NCI-H345 treated with DMSO at 0.1 percent for 48 hours (cell line): Measurements from ENCODE around the gene HIVEP3.

ENCODE experiments used
- DNase-seq: peaks from one replicate; lab custom pipeline; 2025; ENCODE audit not compliant: unreplicated experiment; lab: John Stamatoyannopoulos, UW

Gene HIVEP3

DNA sequence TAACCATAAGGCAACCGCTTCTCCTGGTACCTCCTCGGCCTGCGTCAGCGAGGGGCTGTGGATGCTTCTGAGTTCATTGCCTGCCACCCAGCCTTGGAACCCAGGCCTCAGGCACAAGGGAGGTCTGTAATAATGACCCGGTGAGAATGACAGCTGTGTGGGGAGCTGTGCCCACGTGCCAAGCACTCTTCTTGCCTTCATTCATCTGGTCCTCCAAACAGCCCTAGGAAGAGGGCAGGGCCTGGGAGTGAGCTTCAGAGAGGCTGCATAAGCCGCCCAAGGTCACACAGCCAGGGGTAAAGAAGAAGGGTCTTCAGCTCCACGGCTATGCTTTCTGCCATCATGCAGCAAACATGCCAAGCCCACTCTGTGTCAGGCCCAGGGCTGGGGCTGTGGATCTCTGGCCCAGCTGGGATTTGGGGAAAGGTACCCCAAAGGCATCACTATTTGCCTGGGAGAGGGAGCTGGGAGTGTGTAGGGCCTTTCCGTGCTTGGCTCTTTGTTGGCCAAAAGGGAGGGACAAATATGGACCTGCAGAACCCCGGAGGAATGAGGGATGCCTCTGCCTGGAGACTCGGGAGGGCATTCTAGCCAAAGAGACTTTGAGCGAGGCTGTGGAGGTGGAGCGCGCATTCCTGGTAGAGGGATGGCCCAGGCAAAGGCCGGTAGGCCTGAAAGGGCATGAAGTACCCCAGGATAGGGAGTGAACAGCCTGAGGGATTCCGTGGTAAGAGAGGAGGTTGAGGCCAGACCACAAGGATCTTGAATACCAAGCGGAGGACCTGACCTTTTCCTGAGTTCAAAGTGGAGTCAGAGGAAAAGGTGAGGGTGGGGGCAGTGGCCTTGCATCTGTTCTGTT, 424.1 kb downstream of the HIVEP3 start:
- DNase-seq, result no peak

DNA sequence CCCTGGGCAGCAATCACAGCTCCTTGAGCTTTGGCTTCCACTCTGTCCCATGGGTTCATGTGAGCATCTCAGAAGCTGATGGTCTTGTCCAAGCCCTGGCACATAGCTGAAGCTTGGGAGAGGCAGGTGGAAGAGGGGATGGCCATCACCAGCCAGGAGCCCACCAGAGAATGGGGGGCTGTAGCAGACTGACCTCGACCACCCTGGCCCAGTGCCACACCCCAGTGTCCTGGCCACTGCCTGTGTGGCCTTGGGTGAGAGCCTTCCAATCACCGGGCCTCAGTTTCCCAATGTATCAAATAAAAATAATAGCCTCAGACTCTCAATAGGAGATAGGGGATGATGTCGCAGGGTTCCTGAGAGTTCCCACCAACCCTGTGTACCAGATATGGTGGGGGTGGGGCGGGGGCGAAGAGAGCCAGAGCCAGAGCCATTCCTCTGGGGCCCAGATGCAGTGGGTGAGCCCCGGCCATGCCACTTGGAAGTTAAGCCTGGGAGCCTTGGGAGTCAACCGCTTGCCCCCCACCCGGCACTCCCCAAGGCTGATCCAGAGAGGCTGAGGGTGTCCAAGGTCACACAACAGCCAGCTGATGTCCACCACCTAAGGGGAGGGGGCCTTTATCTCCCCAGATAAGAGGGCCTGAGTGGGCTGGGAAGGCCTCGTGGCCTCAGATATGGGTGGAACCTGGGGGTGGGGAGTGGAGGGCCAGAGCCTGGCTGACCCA, 424.9 kb downstream of the HIVEP3 start:
- no peak for DNase-seq

DNA sequence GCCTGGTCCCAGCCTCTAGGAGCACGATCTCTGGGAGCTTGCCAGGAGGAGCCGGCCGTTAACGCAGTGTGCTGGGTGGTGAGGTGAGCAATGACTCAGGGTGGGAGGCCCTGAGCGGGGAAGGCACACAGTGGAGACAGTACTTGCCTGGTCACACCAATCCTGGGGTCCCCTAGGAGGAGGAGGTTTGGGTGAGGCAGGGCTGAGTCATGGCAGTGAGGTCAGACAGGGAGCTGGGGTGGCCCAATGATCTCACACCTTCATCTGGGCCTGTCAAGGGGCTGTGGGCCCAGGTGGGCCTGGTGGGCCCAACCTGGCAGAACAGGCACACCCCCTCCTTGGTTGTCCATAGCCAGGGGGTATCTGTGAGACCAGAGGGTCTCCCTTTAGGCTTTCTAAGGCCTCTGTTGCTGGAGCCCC, 425.6 kb downstream of the HIVEP3 start:
- no peak for DNase-seq

DNA sequence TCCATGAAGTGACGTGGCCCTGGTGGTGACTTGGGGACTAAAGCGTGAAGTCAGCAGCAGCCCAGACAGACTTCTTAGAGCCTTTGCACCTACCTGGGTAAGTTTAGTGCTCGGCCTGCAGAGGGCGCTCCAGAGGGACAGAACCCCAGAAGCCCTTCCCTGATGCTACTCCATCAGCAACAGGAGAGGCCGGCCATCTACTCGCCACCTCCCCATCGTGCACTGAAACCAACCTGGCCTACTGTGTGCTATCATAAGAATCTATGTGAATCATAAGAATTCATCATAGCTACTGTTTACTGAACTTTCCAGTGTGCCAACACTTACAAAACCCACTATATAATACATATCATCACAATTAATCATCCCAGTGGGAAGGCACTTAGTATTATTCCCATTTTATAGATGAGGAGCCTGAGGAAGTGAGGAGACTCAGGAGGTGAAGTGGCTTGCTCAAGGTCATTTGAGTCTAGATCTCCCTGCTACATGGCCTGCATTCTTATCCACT, 426.3 kb downstream of the HIVEP3 start:
- DNase-seq, result no peak

DNA sequence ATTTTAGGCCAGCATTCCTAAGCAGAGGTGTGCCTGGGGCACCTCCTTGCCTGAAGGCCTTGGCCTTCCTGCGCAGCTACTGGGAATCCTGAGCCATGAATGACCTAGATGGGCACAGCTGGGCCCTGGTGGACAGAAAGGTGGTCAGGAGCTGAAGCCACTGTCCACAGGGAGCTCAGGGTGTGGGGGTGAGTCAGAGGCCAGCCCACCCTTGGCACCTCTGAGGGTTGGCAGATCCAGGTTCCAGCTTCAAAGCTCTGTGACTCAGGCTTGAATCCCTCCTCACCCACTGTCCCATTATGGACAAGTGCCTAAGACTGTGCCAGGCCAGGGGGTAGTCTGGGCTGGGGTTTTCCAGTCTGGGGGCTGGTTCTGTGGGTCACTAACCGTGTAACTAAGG, 427.8 kb downstream of the HIVEP3 start:
- no peak for DNase-seq

DNA sequence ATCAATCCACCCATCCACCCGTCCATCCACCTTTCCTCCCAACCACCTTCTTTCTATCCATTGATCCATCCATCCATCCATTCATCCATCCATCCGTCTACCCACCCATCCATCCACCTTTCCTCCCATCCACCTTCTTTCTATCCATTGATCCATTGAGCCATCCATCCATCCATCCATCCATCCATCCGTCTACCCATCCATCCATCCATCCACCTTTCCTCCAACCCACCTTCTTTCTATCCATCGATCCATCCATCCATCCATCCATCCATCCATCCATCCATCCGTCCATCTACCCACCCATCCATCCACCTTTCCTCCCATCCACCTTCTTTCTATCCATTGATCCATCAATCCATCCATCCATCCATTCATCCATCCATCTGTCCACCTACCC, 429.2 kb downstream of the HIVEP3 start:
- DNase-seq, result no peak

DNA sequence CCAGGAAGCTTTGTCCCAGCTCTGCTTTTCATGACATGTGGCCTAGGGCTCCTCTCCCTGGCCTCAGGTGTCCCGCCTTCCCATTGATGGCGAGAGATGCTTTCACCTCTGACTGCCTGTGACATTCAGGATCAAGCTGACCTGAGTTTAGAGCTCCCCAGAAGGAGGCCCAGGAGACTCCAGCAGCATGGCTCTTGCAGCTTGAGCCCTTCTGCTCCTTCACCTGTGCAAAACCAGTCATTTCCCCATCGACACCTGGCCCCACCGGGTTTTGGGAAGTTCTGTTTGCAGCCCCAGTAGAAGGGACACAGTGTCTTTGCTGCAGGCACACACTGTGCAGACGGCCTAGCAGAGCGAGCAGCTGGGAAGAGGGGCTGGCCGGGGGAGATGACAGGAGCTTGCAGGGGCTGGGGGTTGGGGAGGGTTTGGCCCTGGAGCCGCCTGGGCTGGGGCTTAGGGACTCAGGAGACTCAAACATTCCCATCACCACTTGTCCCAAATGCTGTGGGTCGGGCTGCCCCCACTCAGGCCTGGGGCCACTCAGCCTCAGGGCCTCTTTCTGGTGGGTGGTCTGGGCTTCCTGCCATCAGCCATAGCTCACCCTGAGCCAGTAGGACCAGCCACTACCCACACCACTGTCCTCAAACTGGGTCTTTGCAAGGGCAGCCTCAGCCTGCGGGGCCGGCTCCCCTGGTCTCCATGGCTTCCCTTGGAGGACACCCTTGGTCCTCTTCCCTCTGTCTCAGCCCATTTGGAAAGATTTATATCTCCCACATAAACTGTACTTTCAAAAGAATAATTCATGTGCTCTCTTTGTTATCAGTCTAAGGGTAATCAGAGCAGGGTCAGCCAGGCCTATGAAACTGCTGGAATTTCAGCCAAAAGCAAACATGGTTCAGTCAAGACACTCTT, 430.4 kb downstream of the HIVEP3 start:
- no peak for DNase-seq

DNA sequence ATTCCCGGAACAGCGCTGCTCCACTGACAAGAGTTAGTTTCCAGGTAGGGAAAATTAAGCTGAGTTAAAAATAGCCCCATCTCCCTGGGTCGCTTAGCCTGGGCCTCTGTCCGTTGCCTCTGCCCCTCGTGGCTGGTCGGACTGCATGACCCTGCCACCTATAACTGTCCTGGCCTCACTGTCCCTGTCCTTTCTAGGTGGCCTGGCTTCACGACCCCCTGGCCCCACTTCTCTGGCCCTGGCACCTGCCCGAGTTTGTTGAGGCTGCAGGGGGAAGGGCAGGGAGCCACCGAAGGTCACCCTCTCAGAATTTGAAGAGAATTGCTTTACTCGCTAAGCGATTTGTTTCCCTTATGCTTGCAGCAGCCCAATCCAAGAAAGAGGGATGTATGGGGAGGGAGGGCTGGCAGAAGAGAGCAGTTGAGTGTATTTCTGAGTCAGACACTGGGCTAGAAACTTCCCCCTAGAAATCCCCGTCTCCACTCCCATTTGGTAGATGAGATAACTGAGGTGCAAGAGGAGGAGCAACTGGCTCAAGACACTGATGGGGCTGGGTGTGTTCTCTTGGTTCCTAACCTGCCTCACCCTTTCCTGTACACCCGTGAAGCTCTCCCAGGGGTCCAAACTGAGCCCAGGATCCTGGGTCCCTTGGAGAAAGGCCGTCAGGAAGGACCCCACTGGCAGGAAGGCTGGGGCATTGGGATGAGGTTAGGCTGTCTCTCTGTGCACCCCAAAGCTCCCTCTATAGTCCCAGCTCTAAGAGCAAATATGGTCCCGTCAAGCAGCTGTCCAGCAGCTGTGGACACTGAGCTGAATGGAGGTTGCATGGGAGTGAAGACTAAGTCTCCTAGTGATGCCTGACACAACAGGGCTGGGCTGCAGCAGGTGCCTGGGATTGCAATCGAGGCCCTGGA, 431.3 kb downstream of the HIVEP3 start:
- DNase-seq, result no peak

DNA sequence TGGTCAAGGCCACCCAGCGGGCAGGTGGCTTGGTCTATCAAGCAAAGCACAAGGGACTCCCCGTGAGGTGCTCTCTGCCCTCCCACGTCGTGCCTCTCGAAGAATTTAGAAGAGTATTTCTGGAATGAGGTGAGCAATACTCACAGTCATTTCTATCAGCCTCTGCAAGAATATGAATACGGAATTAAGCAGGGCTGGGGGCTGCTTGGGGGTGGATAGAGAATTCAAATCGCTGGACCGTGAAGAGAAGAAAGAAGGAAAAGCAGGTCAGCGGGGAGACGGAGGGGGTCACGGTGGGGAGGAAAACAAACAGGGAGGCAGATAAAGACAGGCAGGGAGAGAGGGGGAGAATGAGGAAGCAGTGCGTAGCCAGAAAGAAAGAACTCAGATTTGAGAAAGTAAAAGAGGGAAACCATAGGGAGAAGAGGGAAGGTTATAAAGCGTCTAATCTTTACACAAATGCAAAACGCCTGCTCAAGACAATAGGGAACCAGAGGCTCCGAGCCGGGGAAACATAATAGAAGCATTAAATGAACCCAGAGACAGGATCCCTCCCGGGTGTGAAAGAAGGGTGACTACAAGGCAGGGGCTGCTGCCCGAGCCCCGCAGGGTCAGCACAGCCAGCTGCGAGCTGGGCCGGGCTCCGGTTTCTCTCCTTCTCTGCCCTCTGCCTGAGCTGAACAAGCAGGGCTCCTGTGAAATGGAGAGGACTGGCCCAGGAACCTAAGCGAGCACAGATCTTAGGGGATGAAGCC, 432.2 kb downstream of the HIVEP3 start:
- no peak for DNase-seq

DNA sequence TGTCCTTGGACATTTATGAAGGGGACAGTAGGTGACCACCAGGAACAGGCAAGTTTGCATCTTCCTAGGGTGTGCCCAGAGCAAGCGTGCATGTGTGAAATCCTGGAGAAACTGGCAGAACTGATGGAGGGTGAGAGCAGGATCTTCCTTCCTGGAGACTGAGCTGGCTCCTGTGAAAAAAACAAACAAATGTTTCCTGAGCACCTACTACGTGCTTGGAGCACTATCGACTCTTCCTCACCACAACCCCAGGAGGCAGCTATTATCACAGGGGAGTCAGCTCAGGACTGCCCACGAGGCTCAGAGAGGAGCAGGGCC, 432.7 kb downstream of the HIVEP3 start:
- DNase-seq, result no peak

DNA sequence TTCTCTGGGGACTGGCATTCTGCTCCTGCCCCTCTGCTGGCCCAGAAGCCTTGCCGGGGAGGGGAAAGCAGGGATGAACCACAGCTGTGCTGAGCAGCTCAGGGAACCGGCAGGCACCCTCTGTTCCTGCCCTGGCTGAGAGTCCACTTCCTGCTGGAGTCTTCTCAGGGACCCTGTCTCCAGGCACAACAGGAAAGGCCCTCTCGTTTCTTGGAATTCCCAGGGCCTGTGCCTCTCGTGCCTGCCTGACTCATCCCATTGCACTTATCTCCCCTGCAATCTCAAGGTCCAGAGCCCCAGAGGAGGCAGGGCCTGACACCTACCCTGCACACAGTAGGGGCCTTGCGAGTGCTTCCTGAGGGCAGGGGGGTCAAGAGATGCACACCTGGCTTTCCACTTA, 433.1 kb downstream of the HIVEP3 start:
- DNase-seq, result no peak

DNA sequence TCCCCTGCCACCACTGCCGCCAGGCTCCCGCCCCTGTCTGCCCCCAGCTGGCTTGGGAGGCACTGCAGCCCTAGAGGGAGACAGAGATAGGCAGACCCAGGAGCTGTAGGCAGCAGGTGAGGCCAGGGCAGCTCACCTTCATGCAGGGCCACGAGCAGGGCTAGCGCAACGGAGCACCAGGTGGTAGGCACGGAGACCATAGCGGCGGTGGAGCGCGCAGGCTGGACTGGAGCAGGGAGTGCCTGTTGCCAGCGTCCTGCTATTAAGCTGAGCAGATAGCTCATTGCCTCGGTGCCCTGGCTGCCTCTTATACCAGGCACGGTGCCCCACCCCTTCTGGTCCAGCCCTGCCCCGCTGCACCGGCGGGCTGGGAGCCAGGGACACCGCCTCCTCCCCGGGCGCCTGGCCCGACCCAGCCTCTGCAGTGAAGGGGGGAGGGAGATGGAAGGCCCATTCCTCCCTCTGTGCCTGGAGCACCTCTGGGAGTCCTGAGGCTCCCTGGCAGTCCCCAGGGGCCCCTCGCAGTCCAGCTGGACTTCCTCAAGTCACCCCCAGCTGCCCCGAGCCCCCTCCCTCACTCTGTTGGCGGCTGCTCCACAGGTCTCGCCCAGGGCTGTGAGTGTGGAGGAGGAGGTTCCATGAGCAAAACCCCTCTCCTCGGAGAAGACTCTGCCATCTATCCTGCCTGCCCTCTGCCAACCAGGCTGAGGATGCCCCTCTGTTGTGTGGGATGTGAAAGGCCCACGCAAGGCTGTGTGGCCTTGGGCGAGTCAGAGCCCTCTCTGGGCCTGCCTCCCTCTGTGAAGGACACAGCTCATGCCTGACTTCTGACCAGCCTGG, 434.1 kb downstream of the HIVEP3 start, which contains the start of gene EDN2:
EDN2 (minus strand) TSS at position 282 of the 840 bp plus-strand sequence; CDS start at position 200, 82 bp downstream.
- DNase-seq, result peak; percentile 85

DNA sequence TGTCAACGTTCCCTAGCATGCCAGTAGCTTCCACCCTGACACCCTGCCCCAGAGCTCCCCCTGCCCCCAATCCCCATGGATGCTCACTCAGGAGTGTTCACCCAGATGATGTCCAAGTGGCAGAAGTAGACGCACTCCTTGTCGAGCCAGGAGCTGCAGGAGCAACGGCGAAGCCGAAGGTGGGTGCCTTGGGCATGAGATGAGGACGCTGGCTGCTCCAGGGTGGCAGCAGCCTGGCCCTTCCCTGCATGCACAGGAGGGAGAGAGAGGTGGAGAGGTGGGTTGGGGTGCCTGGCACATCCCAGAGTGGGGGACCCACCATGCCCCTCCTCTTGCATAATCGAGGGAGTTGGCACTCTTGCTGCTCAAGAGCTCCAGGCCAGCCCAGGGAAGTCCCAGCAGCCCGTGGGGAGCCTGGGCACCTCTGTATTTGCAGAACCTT, 434.7 kb downstream of the HIVEP3 start:
- DNase-seq, result no peak

DNA sequence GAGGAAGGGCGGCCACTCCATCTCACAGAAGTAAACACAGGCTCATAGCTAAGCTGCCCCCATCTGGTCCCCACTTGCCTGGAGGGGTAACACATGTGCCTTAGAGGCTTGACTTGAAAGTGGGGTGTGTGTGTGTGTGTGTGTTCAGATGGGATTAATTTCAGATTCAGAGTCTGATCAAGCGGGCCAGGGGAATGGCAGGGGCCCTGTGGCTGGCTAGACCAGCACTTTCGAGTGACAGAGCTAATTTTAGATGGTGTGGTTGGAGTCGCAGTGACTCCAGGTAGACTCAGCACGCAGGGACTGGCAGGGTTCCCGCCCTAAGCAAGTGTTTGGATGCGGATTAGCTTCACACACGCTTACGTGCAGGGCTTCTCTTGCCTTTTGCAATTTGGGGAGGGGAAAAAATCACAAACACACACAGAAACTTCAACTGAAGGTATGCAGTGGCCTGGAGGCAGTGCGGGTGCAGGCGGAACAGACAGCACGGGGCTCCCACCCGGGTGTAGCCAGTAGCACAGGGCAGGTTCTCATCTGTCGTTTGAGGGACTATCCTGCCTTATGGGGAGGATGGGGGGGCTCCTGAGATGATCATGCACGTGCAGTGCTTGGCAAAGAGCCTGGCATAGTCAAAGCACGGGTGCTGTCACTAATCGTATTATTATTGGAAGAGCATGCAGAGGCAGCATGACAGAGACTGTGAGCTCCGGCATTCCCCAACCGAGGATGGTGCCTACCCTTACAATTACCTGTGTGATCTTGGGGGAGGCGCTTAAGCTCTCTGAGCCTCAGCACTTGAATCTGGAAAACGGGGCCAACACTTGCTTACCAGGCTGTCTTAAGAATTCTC, 435.5 kb downstream of the HIVEP3 start:
- DNase-seq, result no peak

DNA sequence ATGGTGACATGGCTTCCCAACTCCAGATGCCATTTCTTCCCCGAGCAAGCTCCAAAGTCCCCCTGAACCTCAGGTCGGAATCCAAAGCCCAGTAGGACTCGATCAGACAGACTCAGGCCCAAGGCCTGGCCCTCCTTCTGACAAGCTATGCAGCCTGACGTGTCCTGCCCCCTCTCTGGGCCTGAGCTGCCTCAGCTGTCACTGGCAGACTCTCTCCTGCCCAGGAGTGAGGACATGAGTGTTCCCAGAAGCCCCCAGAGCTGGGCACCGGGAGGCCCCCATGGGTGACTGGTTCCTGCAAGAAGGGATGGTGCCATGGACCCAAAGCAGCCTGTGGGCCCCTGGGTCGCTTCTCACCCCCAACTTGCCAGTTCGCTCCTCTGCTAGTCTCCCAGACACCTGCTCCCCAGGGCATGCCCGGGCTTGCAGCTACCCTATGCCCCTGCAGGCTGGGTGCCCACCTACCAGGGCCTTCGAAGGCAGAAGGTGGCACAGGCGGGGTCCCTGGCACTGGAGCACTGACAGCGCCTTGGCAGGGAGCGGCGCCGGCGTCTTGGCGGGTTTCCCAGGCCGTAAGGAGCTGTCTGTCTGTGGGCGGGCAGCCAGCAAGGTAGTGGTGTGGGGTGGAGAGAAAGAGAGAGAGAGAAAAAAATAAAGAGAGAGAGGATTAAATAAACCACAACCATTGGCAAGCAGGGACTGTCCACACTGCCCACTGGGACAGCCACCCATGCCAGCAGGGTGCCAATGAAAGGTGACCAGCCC, 436.5 kb downstream of the HIVEP3 start:
- peak; percentile 42 for DNase-seq

DNA sequence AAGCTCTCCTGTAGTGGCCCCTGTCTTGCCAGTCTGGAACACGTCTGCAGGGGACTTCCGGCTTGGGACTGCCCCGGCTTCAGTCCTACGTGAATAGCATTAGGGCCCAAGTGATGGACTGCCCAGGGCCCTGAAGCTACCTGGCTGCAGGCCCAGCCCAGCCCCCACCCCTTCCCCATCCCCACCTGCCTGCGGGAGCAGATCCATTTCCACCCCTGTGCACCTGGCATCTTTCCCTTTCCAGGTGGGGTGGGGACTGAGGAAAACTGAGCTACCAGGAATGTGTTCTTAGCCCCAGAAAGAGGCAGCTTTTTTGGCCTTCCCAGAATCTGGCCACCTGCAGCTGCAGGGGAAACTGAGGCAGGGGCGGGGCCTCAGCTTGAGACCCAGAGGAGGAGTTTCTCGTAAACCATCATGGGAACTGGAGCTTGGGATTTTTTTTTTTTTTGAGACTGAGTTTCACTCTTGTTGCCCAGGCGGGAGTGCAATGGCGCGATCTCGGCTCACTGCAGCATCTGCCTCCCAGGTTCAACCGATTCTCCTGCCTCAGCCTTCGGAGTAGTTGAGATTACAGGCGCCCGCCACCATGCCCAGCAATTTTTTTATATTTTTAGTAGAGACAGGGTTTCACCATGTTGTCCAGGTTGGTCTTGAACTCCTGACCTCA, 437.5 kb downstream of the HIVEP3 start:
- no peak for DNase-seq
